Caki2 (cell line): ENCODE data around the gene HOXD9. TPM values are rescaled to one million over a fixed set of nuclear protein-coding genes. Genes with fewer than 3 reads are reported as not detected.

Experiments
- DNase-seq: peaks from one replicate; pipeline ENCODE4 v3.0.0-alpha.2; 2015; ENCODE audit warnings: low read depth
- in situ Hi-C: cut with HindIII; loops from 2 replicates; pipeline ENCODE4 v1.10.0; 2016; ENCODE audit warnings: low sequenced_read_pairs, low pct_unique_long_range_greater_than_20kb, mixed read lengths
- total RNA-seq: library from RNA; depleted of rRNA; stranded (reverse); fragments of >200 nt; shearing (Covaris generic); gene quantifications from 2 replicates; pipeline ENCODE4 v1.2.3, GENCODE V29; 2014; ENCODE audit warnings: low replicate concordance

Gene HOXD9
- total RNA-seq, 1 experiment from 2014 or later, result 9.5 TPM

DNA sequence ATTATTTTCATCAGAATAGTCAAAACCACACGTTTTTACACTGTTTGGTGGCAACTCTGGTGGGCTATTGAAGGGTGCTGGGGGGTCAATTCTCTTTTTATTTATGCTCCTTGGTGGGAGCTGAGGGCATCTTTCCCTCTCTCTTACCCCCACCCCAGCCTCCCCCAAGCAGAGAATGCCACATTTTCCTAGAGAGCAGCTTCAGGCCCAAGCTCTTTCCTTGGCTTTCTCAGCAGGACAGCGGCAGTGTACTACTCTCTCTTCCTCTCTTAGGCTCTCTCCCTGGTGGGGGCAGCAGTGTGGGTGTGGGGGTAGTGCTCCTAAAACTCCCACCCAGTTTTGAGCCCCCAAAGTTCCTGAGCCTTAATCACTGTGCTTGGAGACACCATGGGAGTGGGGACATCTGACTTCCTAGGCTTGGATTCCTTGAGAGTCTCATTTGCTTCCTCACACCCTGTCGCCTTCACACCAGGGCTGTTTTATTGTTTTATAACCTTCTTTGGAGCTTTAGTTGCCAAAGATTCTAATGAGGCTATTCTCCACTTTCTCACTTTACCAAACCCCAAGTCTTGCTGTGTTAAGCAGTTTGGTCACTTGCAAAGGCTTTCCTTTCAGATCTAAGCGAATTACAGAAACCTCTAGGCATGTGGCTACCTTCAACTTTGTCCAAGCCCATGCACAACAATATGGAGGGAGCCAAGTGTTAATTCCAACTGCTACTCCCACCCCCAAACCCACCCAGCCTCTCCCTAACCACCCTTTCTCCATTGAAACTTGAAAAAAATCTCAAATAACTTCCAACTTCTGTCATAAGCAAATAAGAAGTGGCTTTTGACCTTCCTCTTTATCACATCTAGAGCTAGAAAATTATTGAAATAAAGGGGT is 22.8 kb downstream of the HOXD9 start:
- in situ Hi-C loops, result no loop called here
- DNase-seq, result no peak

DNA sequence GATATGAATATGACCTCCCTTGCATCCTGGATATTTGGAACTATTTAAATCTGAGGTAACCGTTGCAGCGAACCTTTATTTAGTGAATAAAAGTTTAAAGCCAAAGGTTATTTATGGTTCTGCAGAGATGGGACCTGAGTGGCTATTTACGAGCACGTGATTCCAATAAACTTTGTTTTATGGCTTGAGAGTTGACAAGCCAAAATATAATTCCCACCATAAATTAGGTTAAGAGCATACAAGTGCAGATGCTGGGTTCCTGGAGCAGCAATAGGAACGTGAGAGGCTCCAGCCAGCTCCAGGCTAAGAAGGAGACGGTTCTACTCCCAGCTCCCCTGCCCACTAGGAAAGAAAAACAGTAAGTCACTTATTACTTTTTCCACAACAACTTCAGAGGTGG is 23.6 kb downstream of the HOXD9 start:
- in situ Hi-C loops, result no loop called here
- DNase-seq, result no peak

DNA sequence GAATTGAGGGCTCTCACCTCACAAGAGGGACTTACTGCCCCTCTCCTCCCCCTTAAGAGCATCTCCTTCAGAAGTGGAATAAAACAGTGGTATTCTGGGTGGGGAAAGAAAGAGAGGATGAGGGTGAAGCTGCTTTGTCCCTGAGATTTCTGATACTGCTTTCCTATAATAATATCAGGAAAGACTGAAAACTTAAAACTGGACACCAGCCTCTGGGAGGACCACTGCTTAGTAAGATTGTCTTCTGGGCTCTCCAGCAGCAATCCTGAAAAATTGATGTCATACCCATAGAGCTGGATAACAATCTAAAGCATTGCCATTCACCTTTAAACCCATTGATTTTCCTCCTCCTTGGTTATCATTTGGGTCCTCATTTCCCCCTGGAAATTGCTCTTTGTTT is 24.1 kb downstream of the HOXD9 start:
- in situ Hi-C loops, result no loop called here
- no peak for DNase-seq

DNA sequence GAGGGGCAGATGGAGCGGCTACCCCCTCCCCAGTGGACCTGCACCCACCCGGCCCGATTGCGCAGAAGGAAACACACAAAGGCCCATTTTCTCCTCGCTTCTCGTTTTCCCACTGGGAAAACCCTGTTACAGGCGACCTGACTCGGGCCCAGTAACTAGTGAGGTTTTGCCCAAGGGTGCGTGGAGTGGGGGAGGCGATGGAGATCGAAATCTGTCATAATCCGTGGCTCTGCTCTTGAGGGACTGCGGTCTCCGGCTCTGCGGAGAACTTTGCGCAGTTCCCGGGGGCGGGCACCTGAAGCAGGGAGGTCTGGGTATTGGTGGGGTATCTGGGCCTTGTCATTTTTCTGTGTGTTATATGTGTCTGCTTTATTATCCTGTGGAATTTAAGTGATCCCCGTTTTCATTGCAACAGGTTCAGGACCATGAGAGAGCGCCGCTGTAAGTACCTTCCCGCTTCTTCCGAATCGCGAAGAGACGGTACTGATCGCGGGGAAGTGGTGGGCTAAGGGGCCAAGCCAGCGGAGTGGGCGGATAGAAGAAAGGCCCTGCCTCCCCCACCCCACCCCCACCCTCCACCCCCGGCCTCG is 24.8 kb downstream of the HOXD9 start:
- DNase-seq, result no peak
- in situ Hi-C loops, result no loop called here

DNA sequence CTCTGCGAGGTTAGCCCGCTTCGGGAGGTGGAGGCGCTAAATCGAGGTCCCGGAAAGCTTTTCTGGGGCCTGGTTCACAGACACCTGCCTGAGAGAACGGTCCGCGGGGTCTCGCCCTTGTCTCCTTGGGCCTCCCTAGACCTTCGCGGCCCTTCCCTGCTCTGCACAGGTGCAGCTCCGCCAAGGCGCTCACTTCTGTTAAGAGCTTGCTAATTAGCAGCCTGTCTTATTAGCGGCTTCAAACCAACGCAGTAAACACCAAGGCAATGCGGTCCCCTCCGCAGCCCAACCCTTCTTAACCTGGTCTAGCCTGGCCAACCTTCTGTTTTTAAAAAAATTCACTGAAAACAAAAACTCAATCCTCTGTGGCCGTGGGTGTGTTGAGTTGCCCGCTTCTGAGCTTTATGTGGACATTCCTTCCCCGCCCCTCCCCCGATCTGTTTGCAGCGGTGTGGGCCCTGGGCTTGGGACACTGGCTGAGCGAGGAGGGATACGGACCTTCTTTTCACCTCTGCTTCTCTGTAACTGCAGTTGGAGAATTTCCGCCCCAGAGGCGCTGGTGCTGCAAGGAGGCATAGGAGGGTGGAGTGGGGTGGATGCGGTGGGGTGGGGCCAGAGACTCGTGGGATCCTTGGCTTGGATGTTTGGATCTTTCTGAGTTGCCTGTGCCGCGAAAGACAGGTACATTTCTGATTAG is 25.4 kb downstream of the HOXD9 start:
- in situ Hi-C loops, result no loop called here
- DNase-seq, result no peak

DNA sequence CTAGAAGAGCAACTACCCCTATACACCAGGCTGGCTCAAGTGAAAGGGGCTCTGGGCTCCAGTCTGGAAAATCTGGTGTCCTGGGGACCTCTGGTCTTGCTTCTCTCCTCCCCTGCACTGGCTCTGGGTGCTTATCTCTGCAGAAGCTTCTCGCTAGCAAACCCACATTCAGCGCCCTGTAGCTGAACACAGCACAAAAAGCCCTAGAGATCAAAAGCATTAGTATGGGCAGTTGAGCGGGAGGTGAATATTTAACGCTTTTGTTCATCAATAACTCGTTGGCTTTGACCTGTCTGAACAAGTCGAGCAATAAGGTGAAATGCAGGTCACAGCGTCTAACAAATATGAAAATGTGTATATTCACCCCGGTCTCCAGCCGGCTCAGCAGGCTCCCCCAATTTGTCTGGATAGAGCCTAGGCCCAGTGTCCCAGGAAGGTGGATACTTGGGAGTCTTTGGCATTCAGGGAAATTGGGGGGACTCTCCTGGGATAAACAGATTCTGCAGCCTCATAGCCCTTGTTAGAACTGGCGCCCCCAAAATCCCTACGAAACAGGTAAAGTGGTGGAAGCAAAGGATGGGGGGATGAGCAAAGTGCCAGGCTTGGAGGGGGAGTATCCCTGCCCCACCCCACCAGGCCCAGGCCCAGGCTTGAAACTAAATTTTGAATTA is 26.4 kb downstream of the HOXD9 start:
- DNase-seq, result no peak
- in situ Hi-C loops, result no loop called here

DNA sequence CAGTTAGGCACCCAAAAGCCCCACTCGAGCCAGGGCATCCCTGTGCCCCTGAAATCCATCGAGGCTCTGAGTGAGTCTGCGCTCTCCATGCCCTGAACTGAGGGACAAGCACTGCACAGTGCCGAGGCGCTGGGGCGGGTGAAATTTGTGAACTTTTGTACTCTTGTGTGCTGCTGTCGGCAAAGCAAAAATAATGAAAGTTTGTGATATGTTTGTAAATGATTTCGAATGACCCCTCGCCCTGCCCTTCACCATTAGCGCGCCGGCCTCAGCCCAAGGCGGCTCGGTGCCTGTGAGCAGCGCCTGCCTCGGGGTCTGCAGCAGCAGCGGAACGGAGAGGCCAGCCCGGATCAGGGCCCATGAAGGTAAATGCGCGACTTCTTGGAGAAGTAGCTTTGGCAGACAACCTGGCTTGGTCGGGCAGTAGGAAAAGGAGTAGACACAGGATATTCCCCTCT is 27.0 kb downstream of the HOXD9 start:
- no peak for DNase-seq
- in situ Hi-C loops, result no loop called here

DNA sequence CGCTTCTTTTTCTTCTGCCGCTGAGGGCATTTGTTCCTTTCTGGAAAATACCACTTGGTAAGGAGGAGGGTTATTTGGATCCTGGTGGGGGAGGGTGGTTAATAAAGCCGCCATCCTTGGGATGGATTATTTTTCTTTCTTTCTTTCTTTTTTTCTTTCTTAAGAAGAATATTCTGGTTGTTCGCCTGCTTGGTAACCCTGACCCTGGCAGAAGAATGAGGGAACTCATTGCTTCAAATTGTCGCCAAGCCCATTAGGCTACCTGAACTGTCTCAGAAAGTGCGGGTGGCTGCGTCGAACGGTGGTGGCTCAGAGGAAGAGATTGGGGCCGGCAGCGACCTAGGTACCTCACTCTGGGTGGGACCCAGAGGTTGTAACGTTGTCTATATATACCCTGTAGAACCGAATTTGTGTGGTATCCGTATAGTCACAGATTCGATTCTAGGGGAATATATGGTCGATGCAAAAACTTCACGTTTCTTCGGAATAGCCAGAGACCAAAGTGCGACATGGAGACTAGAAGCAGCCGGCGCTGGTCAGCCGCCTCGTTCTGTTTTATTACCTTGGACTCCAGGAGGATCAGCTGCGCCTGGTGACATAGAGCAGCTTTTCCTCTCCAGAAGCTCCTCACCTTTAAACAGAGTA is 27.5 kb downstream of the HOXD9 start:
- in situ Hi-C loops, result no loop called here
- DNase-seq, result no peak

DNA sequence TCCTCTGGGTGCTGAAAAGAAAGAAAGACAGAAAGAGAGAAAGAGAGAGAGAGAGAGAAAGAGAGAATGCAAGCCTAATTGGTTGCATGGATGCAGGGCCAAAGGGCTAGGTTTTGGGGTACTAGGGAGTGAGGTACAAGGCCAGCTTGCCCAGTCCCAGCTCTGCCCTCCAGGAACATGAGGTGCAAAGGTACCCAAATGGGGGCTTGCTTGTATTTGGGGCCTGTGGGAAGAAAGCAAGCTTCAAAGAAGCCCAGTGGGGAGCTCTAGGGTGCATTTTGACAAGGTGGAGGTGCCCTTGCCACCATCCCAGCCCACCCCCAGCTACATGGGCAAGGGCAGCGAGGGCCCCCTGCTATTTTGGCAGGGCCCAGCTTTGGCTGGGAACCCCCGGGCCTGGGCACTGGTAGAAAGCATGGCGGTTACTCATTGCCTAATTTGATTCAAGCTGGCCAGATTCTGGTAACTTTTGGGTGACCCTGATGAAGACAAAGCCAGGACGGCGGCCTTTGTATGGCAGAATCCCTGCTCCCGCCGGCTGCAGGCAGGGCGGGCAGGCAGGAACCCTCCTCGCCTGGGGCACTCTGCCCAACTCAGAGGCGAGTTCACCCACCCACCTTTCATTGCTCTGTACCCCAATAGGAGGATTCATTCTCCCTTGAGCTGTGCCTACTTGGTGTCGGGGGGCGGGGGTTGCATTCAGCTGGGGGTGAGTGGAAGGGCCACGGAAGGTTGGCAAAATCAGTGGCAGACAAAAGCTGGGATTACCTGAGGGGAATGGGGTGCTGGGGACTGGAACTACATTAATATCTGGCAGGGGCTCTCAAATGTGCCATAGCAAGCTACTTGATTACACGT is 28.3 kb downstream of the HOXD9 start:
- in situ Hi-C loops, result no loop called here
- no peak for DNase-seq

DNA sequence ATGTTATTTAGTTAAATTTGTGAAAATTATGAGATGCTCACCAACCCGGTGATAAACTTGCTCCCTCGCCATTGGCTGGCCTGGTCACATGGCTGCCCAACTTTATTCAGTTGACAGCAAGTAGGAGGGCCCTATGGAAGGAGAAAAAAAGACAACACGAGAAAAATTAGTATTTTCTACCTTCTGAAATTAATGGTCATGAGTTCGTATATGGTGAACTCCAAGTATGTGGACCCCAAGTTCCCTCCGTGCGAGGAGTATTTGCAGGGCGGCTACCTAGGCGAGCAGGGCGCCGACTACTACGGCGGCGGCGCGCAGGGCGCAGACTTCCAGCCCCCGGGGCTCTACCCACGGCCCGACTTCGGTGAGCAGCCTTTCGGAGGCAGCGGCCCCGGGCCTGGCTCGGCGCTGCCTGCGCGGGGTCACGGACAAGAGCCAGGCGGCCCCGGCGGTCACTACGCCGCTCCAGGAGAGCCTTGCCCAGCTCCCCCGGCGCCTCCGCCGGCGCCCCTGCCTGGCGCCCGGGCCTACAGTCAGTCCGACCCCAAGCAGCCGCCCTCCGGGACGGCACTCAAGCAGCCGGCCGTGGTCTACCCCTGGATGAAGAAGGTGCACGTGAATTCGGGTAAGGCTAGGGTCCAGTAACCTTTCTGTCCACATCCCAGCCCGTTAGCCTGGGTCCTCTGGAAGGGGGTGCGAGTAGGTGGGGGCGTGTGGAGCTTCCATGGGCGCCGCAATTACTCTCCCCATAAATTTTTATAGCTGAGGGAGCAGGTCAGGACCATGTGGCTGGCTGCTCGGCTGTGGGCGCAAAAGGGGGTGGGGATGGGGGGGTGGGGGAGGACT is 29.1 kb downstream of the HOXD9 start, which contains the start of gene HOXD4:
HOXD4 (plus strand) TSS at position 109 of the 846 bp plus-strand sequence; CDS start at position 193, 84 bp downstream.
- DNase-seq, result no peak
- in situ Hi-C loops, result no loop called here

DNA sequence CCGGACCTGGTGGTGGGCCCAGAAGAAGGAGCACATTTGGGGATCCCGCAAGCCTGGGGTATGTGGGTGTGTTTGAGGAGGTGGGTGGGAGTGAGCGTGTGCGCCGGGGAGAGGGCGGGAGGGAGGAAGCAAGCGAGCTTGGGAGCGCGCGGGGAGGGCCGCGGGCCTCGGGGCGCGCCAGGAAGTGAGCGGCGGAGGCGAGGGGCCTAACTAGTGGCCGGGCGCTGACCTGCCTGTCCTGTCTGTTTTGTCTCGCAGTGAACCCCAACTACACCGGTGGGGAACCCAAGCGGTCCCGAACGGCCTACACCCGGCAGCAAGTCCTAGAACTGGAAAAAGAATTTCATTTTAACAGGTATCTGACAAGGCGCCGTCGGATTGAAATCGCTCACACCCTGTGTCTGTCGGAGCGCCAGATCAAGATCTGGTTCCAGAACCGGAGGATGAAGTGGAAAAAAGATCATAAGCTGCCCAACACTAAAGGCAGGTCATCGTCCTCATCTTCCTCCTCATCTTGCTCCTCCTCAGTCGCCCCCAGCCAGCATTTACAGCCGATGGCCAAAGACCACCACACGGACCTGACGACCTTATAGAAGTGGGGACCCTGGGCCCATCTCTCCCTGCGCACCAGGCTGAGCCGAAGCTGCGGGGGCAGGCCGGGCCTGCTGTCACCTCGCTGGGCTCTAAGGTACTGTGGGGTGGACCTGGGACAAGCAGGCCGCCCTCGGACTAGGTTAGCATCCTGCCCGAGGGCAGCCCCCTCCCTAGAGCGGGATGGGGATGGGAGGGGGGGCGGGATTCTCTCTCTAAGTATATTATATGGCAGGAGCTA is 30.0 kb downstream of the HOXD9 start:
- in situ Hi-C loops, result no loop called here
- no peak for DNase-seq

DNA sequence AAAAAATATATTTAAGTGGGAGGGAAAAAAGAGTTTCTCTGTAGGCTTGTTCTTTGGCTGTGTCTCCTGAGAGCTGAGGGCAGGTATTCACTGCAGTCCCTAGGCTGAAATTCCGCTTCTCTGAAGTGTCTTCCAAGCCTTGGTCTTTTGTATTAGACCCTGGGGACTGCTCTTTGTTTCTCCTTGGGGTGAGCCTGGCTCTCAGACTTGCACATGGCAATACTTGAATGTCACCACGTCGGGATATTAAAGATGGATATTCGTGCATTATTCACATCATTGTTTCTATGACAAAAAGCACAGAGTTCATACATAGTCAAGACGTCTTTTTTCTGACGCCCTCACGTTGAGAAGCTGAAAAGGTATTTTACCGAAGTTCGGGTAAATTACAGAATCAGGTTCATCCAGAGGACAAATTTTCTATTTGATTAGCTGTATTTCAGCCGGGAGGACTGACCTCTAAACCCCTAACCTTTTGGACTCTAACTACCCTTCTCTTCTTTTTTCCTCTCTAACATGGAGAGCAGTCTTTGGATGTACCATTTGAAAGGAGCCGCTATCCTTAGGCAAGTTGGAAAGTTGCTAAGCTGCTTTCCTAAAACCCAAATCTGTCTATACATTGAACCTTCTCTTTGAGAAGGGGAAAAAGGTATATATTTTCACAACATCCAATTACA is 32.2 kb downstream of the HOXD9 start:
- no peak for DNase-seq
- in situ Hi-C loops, result no loop called here

DNA sequence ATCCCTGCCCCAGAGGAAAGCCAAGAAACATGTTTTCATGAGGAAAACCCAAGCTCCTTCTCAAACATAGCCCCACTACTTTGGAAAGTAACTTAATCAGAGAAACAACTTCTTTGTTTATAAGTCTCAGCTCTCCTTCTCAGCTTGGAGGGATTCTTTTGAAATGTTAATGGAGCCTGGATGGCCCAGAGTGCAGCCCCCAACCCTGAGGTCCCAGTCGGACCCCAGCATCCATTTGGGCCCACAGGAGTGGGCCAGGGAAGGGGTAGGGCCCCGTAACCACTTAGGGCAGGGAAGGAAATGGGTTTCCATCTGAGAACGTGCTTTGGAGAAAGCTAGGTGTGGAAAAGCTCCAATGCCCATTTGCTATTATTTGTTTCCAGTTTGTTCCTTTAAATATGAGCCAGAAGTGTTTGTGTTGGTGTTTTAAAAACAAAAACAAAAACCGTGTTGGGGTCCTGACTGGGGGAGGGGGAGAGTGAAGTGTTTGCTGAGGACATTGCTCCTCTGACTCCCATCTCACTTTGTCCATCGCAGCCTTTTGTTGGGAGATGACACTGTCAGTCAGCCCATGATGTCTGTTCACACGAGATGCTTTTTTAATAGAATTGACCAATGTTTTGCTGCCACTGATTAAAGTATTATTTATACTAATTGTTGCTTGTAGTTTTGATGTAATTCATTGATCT is 33.0 kb downstream of the HOXD9 start:
- in situ Hi-C loops, result no loop called here
- no peak for DNase-seq

DNA sequence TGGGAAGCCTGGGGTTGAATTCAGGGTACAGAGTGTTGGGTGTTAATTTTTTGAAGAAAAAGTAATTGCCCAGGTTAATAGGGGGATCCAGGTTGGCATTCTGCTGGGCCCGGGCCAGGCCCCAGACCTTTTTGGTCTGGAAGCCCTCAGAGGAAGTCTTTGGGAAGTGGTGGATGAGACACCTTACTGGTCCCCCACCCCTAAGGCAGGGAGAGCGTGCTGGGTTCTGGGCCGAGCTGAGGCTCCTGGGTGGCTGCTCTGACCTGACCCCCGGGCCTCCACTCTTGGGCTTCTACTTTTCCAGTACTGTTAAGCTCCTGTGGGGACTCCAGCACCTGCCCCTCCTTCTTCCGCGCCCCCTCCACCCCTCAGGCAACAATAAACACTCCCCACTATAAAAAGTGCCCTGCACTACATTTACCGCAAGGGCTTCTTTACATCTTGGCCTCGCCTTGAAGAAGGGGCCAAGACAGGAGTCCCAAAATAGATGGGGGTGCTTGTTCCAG is 33.8 kb downstream of the HOXD9 start:
- in situ Hi-C loops, result no loop called here
- DNase-seq, result no peak
